HG02642 (cell line): Measurements from ENCODE around the gene SLC2A2.

Experiments used
- ATAC-seq: cut with Tn5 transposase; IDR thresholded peaks from one replicate; pipeline ENCODE4 v1.9.1; 2021; ENCODE audit warnings: mild to moderate bottlenecking; ENCODE audit not compliant: unreplicated experiment, poor library complexity

SLC2A2 gene

GRCh38 chr3:170947018-170947769 lies 79.3 kb downstream of the SLC2A2 start:
- ATAC-seq: no peak
